ENCODE data around the gene ANO10. TPM values are rescaled to one million over a fixed set of nuclear protein-coding genes. Genes with fewer than 3 reads are reported as not detected.

ANO10 gene
- total and polyA plus RNA-seq, 2 of the 8 experiments (the other 6 are each of a cell fraction or from before 2014, with no cell fraction given) = 38.0 to 53.2 TPM

DNA sequence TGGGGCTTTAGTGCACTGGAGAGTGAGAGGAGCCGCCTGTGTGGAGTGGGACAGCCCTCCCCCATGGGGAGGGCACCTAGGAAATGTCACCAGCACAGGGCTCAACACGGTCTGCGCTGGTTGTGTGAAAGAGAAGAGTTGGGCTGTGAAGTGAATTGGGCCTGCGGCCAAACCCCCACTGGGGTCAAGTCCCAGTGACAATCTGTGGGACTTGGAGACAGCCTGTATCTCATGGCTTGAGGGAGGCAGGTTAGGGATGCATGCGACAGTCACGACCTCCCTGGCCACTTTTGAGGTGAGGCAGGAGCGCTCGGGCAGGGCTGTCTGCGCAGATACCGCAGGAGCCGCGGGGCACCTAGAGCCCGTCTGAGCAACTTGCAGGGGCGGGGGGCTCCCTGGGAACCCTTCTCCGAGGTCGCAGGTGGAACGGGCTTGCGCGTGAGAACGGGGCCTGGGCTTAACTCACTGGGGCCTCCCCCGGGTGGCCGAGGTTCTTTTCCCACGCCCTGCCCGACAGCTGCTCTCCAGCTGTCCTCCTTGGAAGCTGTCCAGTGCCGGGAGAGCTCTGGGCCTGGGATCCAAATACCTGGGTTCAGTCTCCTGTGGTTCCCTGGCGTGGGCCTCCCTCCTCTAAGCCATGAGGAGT is 258.1 kb downstream of the ANO10 start (continued):
- no peak for TF ChIP-seq YY1 (IDR thresholded peaks at IDR 0.05; ENCODE audit: low read depth, low read length)
- no peak for TF ChIP-seq NANOG (IDR thresholded peaks at IDR 0.05; ENCODE audit: insufficient read depth, low read depth, low read length, poor library complexity, severe bottlenecking)
- TF ChIP-seq KDM1A (IDR thresholded peaks at IDR 0.05; ENCODE audit: borderline replicate concordance, low read length) = no peak
- TF ChIP-seq POU5F1 (IDR thresholded peaks at IDR 0.05; ENCODE audit: low read depth, low read length) = no peak
- no peak for TF ChIP-seq HDAC2 (IDR thresholded peaks at IDR 0.05; ENCODE audit: borderline replicate concordance in 1 of 2, low read depth in 2 of 2, low read length in 2 of 2)

All from H1 (cell line).